Large intestine (tissue), 3 donors: Measurements from ENCODE around the gene LPA. TPM values are rescaled to one million over a fixed set of nuclear protein-coding genes. Genes with fewer than 3 reads are reported as not detected.
"Not testable (repeated sequence)": the region's sequence is repeated elsewhere in the genome, so short reads cannot be mapped to it uniquely, and the experiment has no call there.

ENCODE experiments used
- DNase-seq, 2 donors: peaks; one replicate each; pipeline versions ENCODE4 v3.0.0 to v3.0.0-alpha.2; 2013
- H3K27ac ChIP-seq: one replicate; pipeline ENCODE4 v1.5.1; 2013; ENCODE audit warnings: low read length
- H3K27me3 ChIP-seq: 2 replicates; pipeline ENCODE4 v1.6.1; 2013; ENCODE audit warnings: low read length; ENCODE audit not compliant: control insufficient read depth, insufficient read depth
- H3K36me3 ChIP-seq: 2 replicates; pipeline ENCODE4 v1.6.1; 2013; ENCODE audit warnings: low read length; ENCODE audit not compliant: control insufficient read depth, insufficient read depth
- H3K4me1 ChIP-seq: one replicate; pipeline ENCODE4 v1.6.1; 2013; ENCODE audit warnings: low read length; ENCODE audit not compliant: control insufficient read depth, insufficient read depth
- H3K4me3 ChIP-seq: one replicate; pipeline ENCODE4 v1.5.1; 2013; ENCODE audit warnings: low read length
- H3K9me3 ChIP-seq: one replicate; pipeline ENCODE4 v1.6.1; 2013; ENCODE audit warnings: mild to moderate bottlenecking, low read depth, low read length, moderate library complexity; ENCODE audit not compliant: control insufficient read depth
- WGBS: methylation state at CpG from one replicate; pipeline ENCODE4 v1.1.5; 2013; ENCODE audit warnings: low lambda C conversion rate; ENCODE audit not compliant: insufficient coverage; 5-methylcytosine and 5-hydroxymethylcytosine counted together
- polyA plus RNA-seq: library from polyadenylated mRNA; unstranded; fragments of 120-200 nt; gene quantifications from one replicate; pipeline ENCODE4 v1.2.1, GENCODE V29; 2013

Gene LPA
- polyA plus RNA-seq, 1 donor, result 0.06 TPM

GRCh38 chr6:160662842-160663241 lies 1.2 kb downstream of the LPA start:
- 83% methylated on average over 1 of the region's 2 CpGs for WGBS
- Histone ChIP-seq H3K9me3 (no peaks in the 10 kb centered on the region), H3K4me1 (no peaks in the 10 kb centered on the region), H3K27me3 (no peaks in the 10 kb centered on the region), H3K4me3 (no peak overlapping the region), H3K27ac (no peak overlapping the region), H3K36me3 (no peaks in the 10 kb centered on the region)
- no peak for DNase-seq

- H3K9me3 ChIP-seq, result no peaks in the 10 kb centered on the region
- H3K27ac ChIP-seq, result no peak overlapping the region
- no peaks in the 10 kb centered on the region for H3K27me3 ChIP-seq
- no peak overlapping the region for H3K4me3 ChIP-seq
- DNase-seq, result no peak
- no CpG with 5 or more reads among the region's 3 CpGs for WGBS
- H3K4me1 ChIP-seq, result no peaks in the 10 kb centered on the region
- H3K36me3 ChIP-seq, result no peaks in the 10 kb centered on the region
These were observed 1.6 kb downstream of the LPA start for GRCh38 chr6:160662429-160662828.

- WGBS, result no CpG with 5 or more reads among the region's 3 CpGs
- no peak for DNase-seq
- H3K27me3 ChIP-seq, result no peaks in the 10 kb centered on the region
- no peak overlapping the region for H3K27ac ChIP-seq
- no peaks in the 10 kb centered on the region for H3K9me3 ChIP-seq
- H3K4me3 ChIP-seq, result no peak overlapping the region
- H3K36me3 ChIP-seq, result no peaks in the 10 kb centered on the region
- no peaks in the 10 kb centered on the region for H3K4me1 ChIP-seq
These were observed 2.9 kb downstream of the LPA start for GRCh38 chr6:160661216-160661615.

GRCh38 chr6:160659562-160659961 lies 4.5 kb downstream of the LPA start:
- Histone ChIP-seq H3K36me3 (no peaks in the 10 kb centered on the region), H3K9me3 (no peaks in the 10 kb centered on the region), H3K27me3 (no peaks in the 10 kb centered on the region), H3K4me3 (no peak overlapping the region), H3K4me1 (no peaks in the 10 kb centered on the region), H3K27ac (no peak overlapping the region)
- 100% methylated on average over 4 of the region's 6 CpGs for WGBS
- DNase-seq, result no peak

GRCh38 chr6:160634706-160635105 lies 29.4 kb downstream of the LPA start:
- H3K27me3 ChIP-seq, result no peaks in the 10 kb centered on the region
- 93% methylated on average over 2 of the region's 10 CpGs for WGBS
- H3K4me3 ChIP-seq, result no peak overlapping the region
- H3K9me3 ChIP-seq, result no peaks in the 10 kb centered on the region
- no peaks in the 10 kb centered on the region for H3K4me1 ChIP-seq
- no peak overlapping the region for H3K27ac ChIP-seq
- DNase-seq, result peak in 1 of 2 donors; percentile 0
- H3K36me3 ChIP-seq, result no peaks in the 10 kb centered on the region

GRCh38 chr6:160595838-160596832 lies 67.9 kb downstream of the LPA start:
- H3K4me1 ChIP-seq, result no peaks in the 10 kb centered on the region
- WGBS, result no CpG with 5 or more reads among the region's 1 CpG
- no peak for DNase-seq
- H3K9me3 ChIP-seq, result no peaks in the 10 kb centered on the region
- no peaks in the 10 kb centered on the region for H3K36me3 ChIP-seq
- no peaks in the 10 kb centered on the region for H3K27me3 ChIP-seq
- H3K4me3 ChIP-seq, result no peak overlapping the region
- H3K27ac ChIP-seq, result no peak overlapping the region

GRCh38 chr6:160595297-160595696 lies 68.8 kb downstream of the LPA start:
- H3K4me1 ChIP-seq, H3K9me3 ChIP-seq, H3K27me3 ChIP-seq, DNase-seq, H3K27ac ChIP-seq, H3K36me3 ChIP-seq, H3K4me3 ChIP-seq: not testable (repeated sequence)
- whole genome bisulfite sequencing, result no CpG with 5 or more reads among the region's 4 CpGs

GRCh38 chr6:160586374-160586773 lies 77.7 kb downstream of the LPA start:
- H3K36me3 ChIP-seq, result no peaks in the 10 kb centered on the region
- no CpG with 5 or more reads among the region's 4 CpGs for WGBS
- H3K4me3 ChIP-seq, result no peak overlapping the region
- no peaks in the 10 kb centered on the region for H3K9me3 ChIP-seq
- no peaks in the 10 kb centered on the region for H3K4me1 ChIP-seq
- H3K27ac ChIP-seq, result no peak overlapping the region
- DNase-seq, result no peak
- H3K27me3 ChIP-seq, result no peaks in the 10 kb centered on the region

- no peak overlapping the region for H3K4me3 ChIP-seq
- no peaks in the 10 kb centered on the region for H3K27me3 ChIP-seq
- H3K9me3 ChIP-seq, result no peaks in the 10 kb centered on the region
- no peak for DNase-seq
- H3K4me1 ChIP-seq, result no peaks in the 10 kb centered on the region
- H3K27ac ChIP-seq, result no peak overlapping the region
- H3K36me3 ChIP-seq, result no peaks in the 10 kb centered on the region
These were observed 80.3 kb downstream of the LPA start for GRCh38 chr6:160583794-160584193.

GRCh38 chr6:160581406-160581805 lies 82.7 kb downstream of the LPA start:
- no peak overlapping the region for H3K4me3 ChIP-seq
- DNase-seq, result no peak
- H3K27me3 ChIP-seq, result no peaks in the 10 kb centered on the region
- no peaks in the 10 kb centered on the region for H3K36me3 ChIP-seq
- H3K9me3 ChIP-seq, result no peaks in the 10 kb centered on the region
- no peak overlapping the region for H3K27ac ChIP-seq
- 100% methylated on average over 1 of the region's 1 CpG for WGBS
- no peaks in the 10 kb centered on the region for H3K4me1 ChIP-seq

GRCh38 chr6:160578515-160578914 lies 85.6 kb downstream of the LPA start:
- WGBS, result 20% methylated on average over 1 of the region's 5 CpGs
- not testable (repeated sequence) for H3K27ac ChIP-seq

More at GRCh38 chr6:160578515-160578914, 85.6 kb downstream of the LPA start:
- H3K4me1 ChIP-seq, H3K4me3 ChIP-seq, H3K27me3 ChIP-seq, H3K9me3 ChIP-seq, H3K36me3 ChIP-seq, DNase-seq: not testable (repeated sequence)
